HG02943 (cell line): Measurements from ENCODE around the gene GIT1.

Experiments used
- ATAC-seq: cut with Tn5 transposase; IDR thresholded peaks from one replicate; pipeline ENCODE4 v1.9.1; 2021; ENCODE audit warnings: mild to moderate bottlenecking, low read depth, moderate library complexity; ENCODE audit not compliant: unreplicated experiment

The GIT1 gene

GRCh38 chr17:29589524-29590410 is at the start of gene GIT1:
TSS of gene GIT1 (minus strand) at chr17:29589648. CDS start at chr17:29589378, 270 bp downstream.
- peak; percentile 38 for ATAC-seq

- ATAC-seq = no peak
Measured at GRCh38 chr17:29633886-29634285, 44.4 kb upstream of the GIT1 start.

- no peak for ATAC-seq
Measured at GRCh38 chr17:29630630-29631193, 41.3 kb upstream of the GIT1 start.

GRCh38 chr17:29629839-29630238 is 40.4 kb upstream of the GIT1 start:
- ATAC-seq = no peak

GRCh38 chr17:29628644-29629043 is 39.2 kb upstream of the GIT1 start:
- no peak for ATAC-seq

- ATAC-seq = no peak
Measured at GRCh38 chr17:29627951-29628350, 38.5 kb upstream of the GIT1 start.

GRCh38 chr17:29625037-29625750 is 35.7 kb upstream of the GIT1 start:
- ATAC-seq = no peak

- no peak for ATAC-seq
Measured at GRCh38 chr17:29624586-29624985, 35.1 kb upstream of the GIT1 start.

- ATAC-seq = no peak
Measured at GRCh38 chr17:29623283-29623647, 33.8 kb upstream of the GIT1 start.

GRCh38 chr17:29622337-29623282 is 33.2 kb upstream of the GIT1 start, which contains the start of gene CORO6:
TSS of gene CORO6 (minus strand) at chr17:29622912. CDS start at chr17:29621421, 1,491 bp downstream.
- no peak for ATAC-seq

- no peak for ATAC-seq
Measured at GRCh38 chr17:29621751-29622194, 32.3 kb upstream of the GIT1 start.

- ATAC-seq = no peak
Measured at GRCh38 chr17:29620779-29621500, 31.5 kb upstream of the GIT1 start.

- no peak for ATAC-seq
Measured at GRCh38 chr17:29620271-29620670, 30.8 kb upstream of the GIT1 start.

GRCh38 chr17:29619251-29619650 is 29.8 kb upstream of the GIT1 start:
- ATAC-seq = no peak

GRCh38 chr17:29618272-29619065 is 29.0 kb upstream of the GIT1 start:
- ATAC-seq = no peak

GRCh38 chr17:29617481-29618271 is 28.2 kb upstream of the GIT1 start:
- ATAC-seq = no peak

GRCh38 chr17:29617125-29617480 is 27.7 kb upstream of the GIT1 start:
- ATAC-seq = no peak
